Stimulated activated CD4-positive, alpha-beta T cell treated with anti-CD3 and anti-CD28 coated beads, TNF-alpha, amount 100 ng/mL, for 1 hour (primary cell): Measurements from ENCODE around the gene SNX19.
"Not testable (repeated sequence)": the region's sequence is repeated elsewhere in the genome, so short reads cannot be mapped to it uniquely, and the experiment has no call there.

ENCODE experiments used
- DNase-seq, 3 donors: peaks; one replicate each; pipeline ENCODE4 v3.0.0-alpha.2; 2020; ENCODE audit warnings: low read depth in 3 of 3, low spot score in 1 of 3

SNX19 gene, protein sequence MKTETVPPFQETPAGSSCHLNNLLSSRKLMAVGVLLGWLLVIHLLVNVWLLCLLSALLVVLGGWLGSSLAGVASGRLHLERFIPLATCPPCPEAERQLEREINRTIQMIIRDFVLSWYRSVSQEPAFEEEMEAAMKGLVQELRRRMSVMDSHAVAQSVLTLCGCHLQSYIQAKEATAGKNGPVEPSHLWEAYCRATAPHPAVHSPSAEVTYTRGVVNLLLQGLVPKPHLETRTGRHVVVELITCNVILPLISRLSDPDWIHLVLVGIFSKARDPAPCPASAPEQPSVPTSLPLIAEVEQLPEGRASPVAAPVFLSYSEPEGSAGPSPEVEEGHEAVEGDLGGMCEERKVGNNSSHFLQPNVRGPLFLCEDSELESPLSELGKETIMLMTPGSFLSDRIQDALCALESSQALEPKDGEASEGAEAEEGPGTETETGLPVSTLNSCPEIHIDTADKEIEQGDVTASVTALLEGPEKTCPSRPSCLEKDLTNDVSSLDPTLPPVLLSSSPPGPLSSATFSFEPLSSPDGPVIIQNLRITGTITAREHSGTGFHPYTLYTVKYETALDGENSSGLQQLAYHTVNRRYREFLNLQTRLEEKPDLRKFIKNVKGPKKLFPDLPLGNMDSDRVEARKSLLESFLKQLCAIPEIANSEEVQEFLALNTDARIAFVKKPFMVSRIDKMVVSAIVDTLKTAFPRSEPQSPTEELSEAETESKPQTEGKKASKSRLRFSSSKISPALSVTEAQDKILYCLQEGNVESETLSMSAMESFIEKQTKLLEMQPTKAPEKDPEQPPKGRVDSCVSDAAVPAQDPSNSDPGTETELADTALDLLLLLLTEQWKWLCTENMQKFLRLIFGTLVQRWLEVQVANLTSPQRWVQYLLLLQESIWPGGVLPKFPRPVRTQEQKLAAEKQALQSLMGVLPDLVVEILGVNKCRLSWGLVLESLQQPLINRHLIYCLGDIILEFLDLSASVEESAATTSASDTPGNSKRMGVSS

DNA sequence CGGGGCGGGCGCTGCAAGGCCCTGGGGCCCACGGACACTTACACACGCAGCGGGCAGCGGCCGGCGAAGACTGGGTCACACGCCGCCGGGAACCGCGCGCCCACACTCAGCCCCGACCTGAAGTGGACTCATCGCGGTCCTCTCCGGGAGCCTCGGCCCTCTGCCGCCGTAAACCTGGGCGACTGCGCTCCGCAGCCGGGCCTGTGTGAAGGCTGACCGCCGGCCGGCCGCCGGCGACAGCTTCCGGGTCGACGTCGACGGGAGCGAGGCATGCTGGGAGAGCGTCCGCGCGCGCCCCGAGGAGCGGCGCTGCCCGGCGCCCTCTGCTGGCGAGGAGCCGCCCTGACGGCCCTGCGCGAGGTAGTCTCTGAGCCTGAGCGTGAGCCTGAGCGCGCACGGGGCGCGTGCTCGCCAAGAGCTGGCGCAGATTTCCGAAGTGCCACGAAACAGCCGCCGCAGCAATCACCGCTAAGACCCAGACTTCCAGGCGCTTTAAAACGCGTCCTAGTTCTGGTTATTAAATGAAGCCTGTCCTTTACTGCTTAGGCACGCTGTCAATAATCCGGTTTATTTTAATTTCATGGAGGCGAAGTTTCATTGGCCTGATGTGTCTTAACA lies at the start of gene SNX19:
Gene SNX19 (minus strand): TSS at position 242 of the 618 bp plus-strand sequence. CDS start 540 bp downstream, outside the sequence.
- peak; percentile 69 to 90 (median 77) for DNase-seq

DNA sequence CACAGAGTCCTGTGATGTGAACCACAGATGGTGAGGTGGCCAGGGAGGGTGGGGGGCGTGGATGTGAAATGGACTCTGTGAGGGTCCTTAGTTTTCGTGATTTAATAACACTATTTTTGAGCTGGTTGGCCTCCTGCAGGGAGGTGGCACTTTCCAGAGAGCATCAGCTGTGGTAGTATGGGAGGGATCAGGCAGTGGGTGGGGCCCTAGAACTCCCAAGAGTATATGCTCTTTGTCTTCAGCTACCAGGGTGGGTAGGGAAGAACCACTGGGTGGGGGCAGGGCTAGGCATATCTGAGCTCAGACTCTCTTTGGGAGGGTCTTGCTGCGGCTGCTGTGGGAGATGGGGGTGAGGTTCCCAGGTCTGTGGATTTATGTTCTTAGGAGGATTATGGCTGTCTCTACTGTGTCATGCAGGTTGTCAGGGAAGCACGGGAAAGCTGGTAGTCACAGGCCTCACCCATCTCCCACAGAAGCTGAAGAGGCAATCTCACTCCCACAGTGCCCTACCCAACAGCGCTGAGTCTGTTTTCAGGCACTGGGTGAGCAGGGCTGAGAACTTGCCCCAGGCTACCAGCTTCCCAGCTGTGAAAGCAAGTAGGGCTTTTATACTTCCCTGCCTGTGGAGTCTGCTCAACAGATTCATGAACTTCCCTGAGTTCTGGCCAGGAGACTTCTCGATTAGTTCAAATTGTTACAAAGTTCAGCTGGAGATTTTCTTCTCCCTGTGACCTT lies 47.9 kb upstream of the SNX19 start:
- no peak for DNase-seq

DNA sequence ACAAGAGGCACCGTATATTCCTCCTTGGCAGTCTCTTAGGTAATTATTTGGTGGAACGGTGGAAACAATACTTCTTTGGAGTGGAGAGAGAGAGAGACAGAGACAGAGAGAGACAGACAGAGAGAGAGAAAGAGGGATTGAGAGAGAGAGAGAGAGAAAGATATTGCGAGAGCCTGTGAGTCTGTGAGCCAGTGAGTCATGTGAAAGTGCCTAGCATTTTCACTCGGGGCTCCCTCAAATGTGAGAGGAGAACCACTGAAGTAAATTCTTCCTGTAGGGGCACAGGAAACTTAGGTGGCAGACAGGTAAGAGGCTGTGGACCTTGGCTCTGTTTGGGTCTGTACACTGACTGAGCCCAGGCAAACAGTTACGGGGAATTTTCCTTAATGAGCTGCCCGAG lies 31.6 kb upstream of the SNX19 start:
- DNase-seq, result no peak

DNA sequence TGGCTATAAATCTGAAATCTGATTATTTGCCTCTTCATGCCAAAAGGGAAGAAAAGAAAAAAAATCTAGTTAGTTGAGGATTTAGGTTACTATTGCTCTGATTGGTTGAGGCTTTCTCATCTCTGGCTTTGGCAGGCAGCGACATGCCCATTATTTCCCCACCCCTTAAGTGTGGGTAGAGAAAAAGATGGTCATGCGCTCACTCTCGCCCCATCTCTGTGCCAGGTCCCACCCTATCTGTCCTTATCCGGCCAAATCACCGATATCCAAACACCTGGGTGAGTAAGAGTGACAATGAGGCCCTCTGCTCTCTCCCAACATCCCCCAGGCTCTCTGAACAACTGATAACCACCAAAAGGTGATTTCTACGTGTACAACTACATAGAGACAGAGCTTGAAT lies 31.2 kb upstream of the SNX19 start:
- DNase-seq, result no peak

DNA sequence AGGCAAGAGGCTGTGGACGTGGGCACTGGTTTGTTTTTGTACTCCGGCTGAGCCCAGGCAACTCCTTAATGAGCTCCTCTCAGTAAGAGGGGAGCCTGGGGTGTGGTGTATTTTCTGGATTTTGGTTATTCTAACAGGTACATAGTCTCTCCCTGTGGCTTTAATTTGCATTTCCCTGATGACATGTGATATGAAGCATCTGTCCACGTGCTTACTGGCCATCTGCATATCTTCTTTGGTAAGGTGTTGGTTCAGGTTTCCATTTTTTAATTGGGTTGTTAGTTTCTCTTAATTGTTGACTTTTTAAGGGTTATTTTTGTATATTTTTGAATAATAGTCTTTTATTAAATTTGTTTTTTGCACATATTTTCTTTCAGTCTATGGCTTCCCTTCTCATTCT lies 30.8 kb upstream of the SNX19 start:
- no peak for DNase-seq

DNA sequence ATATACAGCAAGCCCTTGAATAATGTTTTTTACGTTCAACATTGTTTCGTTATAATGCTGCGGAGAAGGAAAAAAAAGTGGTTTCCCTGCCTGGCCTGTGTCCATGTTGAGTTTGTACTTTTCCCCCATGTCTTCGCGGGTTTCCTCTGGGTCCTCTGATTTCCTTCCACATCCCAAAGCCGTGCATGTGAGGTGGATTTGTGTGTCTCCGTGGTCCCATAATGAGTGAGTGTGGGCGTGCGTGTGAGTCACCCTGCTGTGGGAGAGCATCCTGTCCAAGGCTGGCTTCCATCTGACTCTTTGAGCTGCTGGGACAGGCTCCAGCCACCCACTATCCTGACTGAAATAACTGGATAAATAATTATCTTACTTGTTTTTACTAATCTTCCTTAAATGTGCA lies 29.6 kb upstream of the SNX19 start:
- DNase-seq, result no peak

DNA sequence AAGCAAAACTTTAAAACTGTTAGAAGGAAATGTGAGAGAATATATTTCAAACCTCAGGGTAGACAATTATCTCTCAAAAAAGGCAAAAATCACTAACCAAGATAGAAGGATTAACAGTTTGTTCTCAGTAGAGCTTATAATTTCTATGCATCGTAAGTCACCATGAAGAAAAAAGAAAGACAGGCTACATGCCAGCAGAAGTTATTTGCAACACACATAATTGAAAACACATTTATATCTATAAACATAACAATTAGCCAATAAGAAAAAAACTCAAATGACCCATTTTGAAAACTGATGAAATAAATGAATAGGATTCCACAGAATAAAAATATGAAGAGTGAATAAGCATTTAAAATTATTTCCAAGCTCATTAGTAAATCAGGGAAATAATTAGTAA lies 24.4 kb upstream of the SNX19 start:
- no peak for DNase-seq

DNA sequence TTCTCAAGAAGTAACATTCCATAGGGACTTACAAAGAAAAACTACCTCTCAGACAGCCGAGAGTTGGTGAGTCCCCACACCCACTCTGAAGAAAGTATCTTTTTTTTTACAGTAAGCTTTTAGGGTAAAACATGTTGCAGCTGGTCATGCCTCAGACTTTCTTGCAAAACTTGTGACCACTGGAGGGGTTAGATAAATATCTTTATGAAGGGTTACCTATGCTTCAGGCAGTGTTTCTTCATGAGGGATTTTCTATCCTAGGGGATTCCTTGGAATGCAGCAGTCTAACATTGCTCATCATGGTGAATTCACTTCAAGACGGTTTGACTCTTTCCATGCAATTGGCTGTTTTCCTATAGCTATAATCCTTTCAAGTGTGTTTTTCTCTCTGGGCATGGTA lies 20.8 kb upstream of the SNX19 start:
- no peak for DNase-seq

DNA sequence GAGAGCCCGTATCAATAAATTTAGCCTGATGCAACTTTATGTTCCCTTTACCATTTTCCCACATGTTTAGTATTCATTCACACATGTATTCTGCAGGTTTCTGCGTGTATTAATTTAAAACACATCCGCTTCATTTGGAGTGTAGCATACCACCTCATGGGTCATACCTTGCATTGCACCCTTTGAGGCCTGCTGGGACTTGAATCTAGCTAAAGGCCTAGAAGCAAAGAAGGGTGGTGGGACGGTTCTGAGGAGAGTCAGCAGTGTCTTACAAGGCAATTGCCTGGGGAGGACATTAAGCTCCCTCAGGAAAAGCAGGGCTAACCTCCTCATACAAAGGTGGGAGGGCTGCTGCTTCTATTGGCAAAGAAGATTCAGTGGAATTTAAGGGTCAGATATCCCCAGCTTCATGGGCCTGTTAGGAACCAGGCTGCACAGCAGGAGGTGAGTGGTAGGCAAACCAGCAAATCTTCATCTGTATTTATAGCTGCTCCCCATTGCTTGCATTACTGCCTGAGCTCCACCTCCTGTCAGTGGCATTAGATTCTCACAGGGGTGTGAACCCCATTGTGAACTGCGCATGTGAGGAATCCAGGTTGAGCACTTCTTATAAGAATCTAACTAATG lies 15.9 kb upstream of the SNX19 start:
- DNase-seq, result no peak

DNA sequence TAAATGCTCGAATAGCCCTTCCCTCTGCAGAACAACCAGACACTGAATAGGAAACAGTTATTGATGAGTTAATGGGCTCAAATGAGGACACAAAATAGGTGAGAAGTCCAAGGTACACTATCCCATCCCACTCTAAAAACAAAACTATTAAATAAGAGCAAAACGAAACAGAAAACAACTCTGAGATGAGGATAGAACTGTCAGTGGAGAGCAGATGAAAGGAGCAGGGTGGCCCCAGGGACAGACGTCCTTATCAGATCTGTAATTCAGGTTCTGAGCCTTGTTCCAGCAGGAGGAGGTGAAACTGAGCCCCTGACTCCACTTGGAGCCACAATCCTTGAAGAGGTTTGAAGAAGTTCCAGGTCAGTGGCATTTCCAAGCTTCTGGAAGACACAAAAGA lies 8.5 kb upstream of the SNX19 start:
- no peak for DNase-seq

DNA sequence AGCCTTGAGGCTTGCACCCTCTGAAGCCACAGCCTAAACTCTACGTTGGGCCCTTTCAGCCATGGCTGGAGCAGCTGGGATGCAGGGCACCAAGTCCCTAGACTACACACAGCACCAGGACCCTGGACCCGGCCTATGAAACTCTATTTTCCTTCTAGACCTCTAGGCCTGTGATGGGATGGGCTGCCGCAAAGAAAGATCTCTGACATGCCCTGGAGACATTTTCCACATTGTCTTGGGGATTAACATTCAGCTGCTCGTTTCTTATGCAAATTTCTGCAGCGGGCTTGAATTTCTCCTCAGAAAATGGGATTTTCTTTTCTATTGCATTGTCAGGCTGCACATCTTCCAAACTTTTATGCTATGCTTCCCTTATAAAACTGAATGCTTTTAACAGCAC lies 4.3 kb upstream of the SNX19 start:
- not testable (repeated sequence) for DNase-seq

DNA sequence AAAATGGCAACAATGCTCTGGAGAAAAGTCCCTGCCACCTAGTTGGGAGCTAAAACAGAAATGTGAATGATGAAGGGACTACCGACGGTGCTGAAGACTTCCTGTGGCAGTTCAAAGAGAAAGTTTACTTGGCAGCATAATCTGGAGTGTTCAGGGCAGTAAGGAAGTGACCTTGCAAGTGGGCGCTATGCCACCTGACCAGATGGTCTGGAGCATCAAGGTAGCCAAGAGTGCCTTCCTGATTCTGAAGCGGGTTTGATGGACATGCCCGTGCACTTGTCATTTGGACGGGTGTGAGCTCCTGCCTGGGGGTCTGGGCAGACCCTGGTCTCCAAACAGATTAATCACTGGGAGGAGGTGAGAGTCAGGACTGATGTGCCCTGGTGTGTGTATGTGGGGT lies 1.8 kb upstream of the SNX19 start:
- no peak for DNase-seq

DNA sequence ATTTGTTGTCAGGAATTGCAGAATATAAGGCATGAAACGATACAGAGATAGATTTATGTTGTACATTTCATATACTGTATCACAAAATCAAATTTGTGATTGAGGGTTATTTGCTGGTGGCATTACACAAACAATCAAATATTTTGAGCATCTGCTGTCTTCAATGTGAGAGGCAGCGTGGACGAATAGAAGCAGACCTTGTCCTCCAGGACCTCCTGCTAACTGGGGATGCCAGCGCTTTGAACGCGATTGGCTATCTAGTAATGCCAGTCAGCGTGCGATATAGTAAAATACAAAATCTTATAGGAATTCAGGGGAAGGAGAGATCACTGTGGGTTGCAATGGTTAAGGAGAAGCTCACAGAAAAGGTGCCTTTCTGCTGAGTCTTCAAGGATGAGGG lies 631 bp upstream of the SNX19 start:
- no peak for DNase-seq

DNA sequence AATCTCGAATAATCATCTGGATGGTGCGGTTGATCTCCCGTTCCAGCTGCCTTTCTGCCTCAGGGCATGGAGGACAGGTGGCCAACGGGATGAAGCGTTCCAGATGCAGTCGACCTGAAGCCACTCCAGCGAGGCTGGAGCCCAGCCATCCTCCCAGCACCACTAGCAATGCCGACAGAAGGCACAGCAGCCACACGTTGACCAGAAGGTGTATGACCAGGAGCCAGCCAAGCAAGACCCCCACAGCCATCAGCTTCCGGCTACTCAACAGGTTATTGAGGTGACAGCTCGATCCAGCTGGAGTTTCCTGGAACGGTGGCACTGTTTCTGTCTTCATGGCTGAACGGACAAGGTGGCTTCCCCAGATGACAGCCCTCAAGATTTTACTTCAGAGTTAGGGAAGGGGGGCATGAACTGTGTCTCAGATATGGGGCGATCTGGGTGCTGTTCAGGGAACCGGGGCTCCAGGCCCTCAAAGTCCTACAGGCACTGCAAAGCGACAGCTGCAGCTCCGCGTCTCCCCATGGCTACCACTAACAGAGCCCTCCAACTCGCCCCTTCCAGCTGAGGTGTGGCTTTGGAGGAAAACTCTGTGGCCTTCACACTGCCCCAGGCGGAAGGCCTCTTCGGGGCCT lies 559 bp downstream of the SNX19 start:
- no peak for DNase-seq

DNA sequence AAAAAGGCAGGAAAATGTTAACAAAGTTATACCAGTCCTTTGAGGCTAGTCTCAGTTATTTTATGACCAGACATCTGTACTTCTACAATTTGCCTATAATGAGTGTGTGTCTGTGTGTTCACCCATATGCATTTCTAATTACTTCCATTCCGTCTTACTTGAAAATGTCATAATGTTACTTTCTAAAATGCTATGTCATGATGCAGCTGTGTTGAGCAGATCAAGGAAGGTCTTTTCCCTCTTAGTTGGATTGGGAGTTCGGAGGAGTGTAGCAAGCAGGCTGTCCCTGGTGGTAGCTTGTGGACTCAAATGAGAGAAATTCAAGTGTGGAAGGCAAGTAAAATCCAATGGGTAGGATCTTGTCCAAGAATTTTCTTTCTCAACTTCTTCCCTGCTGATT lies 3.0 kb downstream of the SNX19 start:
- DNase-seq, result no peak

DNA sequence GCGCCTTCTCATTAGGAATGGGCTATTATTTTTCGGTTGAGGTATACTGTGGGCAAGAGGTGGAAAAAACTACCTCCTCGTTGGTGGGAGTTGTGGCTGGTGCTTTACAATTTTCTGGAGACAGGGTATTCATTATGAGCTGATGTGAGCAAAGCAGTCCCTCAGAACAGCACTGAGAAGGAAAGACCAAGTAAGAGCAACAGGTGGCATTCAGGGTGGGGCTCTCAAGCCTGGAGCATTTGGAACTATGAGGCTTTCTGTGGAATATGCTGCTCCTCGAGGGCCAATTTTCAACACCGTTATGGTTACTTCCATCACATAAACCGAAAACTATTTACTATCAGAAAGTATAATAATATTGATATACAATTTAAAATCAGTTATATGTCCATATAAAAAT lies 3.7 kb downstream of the SNX19 start:
- no peak for DNase-seq

DNA sequence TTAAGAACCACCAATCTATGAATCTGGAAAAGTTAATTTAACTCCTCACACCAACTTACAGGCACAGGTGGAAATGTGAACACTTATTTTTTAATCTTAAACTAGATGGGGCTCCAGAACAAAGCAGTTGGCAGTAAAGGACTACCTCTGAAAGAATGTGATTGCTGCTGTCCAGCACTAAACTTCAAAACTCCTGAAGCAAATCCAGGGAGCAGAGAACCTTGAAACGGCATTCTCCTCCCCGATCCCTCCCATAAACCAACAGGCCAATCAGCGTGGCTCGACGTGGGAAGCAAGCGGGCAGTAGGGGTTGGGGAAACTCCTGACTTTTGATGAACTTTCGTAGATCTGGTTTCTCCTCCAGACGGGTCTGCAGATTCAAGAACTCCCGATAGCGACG lies 5.0 kb downstream of the SNX19 start:
- no peak for DNase-seq

DNA sequence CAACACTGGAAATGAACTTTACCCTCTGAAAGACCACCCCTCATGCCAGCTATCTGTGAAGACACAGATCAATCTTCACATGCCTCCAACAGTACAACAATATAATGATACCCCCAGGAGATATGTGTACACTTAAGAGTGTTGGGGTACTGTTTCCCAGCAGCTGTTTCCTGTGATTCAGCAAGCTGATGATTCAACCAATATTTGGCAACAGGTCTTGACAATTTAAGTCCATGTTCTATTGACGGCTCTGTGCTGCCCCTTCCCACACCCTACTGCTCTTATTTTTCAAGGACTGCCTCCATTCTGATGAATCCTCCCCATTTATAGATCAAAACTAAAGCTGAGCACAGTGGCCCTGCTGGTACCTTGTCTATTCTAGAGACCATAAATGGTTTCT lies 6.6 kb downstream of the SNX19 start:
- DNase-seq, result no peak

DNA sequence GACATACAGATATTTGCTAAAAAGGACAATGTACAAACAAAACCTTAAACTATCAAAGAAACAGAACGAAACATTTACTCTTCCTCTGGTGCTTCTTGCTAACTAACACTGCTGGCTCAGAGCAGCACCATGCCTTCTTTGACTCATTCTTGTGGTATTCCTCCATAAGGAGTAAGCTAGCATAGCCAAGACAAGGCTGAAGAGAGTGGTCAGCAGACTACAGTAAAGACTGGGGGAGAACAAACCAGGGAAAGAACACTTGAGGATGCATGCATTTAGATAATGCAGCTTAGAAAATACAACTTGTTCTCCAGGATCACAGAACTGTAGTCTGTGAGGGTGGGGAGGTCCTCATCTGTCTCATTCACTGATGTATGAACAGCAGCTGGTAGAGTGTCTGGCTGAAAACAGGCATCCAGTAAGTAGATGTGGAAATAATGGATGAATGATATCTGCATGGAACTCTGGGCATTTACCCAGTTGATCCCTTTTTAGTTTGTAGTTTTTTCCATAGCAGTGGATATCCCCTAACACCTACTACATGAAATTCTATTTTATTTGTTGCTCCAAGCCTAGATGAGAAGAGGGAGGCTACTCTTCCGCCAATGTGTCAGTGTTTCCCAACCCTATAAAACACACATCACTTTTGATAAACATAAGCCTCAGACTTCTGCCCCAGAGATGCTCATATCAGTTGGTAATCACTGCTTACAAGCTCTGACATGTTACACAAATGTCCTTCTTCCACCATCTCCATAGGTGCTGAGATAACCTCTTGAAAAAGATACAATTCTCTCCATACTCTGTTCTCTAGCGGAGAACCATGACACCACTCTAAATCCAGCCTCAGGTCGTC lies 7.3 kb downstream of the SNX19 start:
- DNase-seq, result no peak
